DMS153 treated with DMSO at 0.1 percent for 48 hours (cell line): ENCODE measurements around the gene ATP6V1A.

Source experiments
- DNase-seq: peaks from one replicate; lab custom pipeline; 2025; ENCODE audit not compliant: unreplicated experiment; lab: John Stamatoyannopoulos, UW

Gene ATP6V1A

DNA sequence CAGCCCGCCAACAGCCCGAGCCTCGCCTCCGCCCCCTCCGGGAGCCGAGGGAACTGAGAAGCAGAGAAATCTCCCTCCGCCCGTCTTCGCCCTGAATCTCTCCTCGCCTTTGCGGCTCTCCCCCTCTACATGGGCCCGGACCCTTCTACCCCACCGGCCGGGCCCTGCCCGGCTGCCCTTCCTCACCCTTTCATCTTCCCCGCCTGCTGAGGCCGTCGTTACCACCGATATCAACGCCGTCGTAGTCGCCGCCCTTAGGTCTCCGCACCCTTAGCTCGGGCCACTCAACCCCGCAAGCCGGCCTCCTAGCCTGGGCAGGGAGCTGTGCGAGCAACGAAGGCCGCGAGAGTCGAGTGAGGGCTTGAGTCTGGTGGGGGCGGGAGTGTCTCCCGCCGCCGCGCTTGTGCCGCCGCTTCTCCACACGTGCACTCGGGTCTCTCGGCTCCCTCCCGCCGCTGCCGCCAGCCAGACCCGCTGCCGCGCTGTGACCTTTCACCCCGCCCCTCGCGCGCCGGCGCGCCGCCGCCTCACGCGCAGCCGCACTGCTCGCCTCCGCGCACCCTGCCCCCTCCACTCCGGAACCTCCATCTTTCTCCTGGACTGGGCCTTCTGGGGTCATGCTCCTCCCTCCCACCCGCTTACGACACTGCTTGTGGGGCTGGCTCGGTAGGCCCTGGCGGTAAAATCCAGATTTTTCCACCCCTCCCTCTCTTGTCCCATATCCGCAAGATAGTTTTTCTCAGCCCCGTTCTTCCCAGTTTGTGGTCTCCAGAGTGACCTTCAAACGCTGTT is 883 bp upstream of the ATP6V1A start, which contains the start of gene NAA50:
Gene NAA50, minus strand, starts transcription at position 494 of the 792 bp plus-strand sequence. Its CDS starts 300 bp downstream, at position 194.
- DNase-seq, result peak; percentile 76

DNA sequence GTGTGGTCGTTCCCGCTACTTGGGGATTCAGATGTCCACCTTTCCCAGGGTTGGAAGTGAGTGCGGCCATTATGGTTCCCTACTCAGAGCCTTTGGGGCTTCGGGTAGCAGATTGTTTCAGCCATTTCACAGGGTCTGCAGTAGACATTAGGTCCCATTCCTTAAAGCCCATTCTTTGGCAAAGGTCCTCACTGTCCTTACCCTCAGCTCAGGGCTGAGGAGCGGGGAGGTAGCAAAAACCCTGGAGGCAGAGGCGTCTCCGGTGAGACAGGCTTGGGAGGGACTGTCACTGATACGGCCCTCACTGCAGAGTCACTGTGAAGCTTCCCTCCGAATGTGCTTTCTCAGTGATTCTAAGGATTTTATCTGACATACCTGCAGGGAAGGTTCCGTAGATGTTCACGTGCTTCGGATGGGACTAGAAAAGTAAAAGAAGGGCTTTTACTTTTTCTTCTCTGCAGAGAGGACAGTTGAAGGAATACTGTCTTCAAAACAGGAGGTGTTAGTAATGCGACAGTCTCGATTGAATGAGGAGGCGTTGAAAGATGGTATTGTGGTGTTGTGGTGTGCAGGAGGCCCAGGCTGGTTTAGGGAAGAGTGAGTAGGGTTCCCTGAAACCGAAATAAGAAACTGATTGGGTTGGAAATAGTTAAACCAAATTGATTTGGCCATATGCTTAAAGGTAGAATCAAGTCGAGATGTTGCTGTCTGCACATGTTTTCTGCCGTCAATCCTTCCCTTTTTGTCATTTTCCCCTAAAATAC is 630 bp downstream of the ATP6V1A start:
- DNase-seq, result no peak

DNA sequence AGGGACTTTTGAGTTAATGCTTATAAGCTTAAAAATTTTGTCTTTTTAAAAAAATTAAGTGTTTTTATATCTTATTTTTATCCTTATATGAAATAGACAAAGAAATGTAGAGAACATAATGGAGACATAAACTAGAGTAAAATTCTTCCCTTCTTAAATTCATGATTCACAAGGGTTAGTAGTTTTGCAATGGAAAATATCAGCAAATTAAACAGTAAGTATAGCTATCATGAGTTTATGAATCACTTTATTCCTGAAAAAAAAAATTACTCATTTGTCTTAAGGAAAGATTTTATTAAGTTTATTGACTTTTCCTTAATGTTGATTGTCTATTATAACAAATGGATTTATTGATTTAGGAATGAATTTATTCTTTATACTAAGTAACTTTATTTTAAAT is 4.3 kb downstream of the ATP6V1A start:
- no peak for DNase-seq

GRCh38 chr3:113753376-113753985 is 6.6 kb downstream of the ATP6V1A start:
- DNase-seq, result no peak

DNA sequence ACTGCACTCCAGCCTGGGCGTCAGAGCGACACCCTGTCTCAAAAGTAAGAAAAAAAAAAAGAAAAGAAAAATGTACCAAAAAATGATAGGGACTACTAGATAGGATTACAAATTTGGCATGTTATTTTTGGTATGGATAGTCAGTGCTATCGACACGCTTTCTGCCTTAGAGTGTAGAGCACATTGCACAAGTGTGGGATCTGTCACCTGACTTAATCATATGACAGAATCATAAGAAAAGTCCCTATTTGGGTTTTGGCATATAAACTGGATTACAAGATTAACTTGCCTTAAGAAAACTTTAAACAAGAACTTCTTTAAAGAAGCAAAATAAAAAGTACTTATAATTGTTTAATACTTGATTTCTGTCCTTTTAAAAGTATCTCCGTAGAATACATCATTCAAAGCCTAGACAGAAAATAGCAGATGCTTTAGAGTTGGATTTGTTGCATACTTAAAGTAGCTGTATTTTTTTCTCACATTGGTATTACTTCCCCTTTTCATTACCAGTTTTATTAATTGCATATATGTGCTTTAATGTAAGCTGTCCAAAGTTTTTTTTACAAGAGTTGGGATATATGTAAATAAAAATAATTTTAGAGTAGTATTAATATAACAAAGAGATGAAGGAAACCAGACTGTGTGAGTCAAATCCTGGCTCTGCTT is 7.8 kb downstream of the ATP6V1A start:
- DNase-seq, result no peak

- no peak for DNase-seq
Measured at GRCh38 chr3:113758389-113759024, 11.7 kb downstream of the ATP6V1A start.

DNA sequence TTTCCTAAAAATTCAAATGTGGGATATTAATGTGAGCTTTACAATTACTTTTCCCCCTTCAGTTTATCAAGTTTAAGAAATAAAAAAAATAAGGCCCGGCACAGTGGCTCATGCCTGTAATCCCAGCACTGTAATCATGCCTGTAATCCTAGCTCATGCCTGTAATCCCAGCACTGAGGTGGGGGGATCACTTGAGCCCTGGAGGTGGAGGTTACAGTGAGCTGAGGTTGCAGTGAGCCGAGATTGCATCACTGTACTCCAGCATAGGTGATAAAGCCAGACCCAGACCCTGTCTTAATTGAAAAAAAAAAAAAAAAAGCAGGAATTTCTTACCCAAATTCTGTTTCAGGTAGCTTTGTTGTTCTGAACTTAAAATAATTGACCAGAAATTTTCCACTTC is 17.9 kb downstream of the ATP6V1A start:
- no peak for DNase-seq

GRCh38 chr3:113769551-113769950 is 22.7 kb downstream of the ATP6V1A start:
- DNase-seq, result no peak

GRCh38 chr3:113771993-113772392 is 25.2 kb downstream of the ATP6V1A start:
- no peak for DNase-seq

GRCh38 chr3:113773381-113773780 is 26.5 kb downstream of the ATP6V1A start:
- no peak for DNase-seq

DNA sequence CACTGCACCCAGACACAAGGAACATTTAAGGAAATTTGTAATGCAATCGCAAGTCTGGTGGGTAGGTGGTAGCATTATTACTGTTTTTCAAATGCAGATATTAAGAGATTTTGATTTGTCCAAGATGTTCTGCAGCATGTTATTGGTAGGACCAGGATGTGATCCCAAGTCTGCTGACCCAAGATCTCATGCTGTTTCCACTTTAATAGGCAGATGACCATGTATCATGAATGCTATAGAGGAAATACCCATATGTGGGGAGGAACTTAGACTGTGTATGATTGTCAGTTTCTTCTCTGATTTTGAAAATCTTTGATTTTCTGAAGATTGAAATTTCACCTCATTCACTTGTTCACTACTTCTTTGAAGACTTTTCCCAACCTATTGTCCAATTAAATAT is 28.7 kb downstream of the ATP6V1A start:
- DNase-seq, result no peak

- no peak for DNase-seq
Measured at GRCh38 chr3:113776564-113776963, 29.7 kb downstream of the ATP6V1A start.

DNA sequence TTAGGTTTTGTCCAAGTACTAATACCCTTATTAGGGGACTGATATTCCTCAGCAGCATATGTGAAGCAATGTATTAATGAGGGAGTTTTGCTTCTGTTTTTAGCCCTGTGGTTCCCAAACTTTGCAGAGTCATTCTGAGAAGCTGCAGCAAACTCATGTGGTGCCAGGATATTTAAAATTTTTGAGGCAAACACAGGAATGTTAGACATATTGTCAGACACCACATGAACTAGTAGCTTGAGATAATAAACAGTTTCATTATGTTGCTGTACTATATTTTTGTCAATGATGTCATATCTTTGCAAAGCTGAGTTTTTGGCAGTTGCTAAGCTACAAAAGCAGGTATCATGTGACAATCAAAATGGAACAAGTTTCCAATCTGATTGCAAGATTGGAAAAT is 36.6 kb downstream of the ATP6V1A start:
- no peak for DNase-seq

DNA sequence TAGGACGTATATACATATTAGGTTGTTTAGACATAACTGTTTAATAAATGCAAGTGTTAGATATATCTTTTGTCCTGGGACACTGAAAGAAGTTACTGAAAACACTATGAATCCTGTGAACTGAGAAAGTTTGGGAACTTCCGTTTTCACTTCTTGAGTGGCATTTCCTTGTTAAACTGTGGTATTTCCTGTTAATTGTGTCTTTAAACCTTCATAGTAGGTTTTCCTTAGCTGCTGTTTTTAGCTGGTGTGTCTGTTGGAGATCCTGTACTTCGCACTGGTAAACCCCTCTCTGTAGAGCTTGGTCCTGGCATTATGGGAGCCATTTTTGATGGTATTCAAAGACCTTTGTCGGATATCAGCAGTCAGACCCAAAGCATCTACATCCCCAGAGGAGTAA is 37.1 kb downstream of the ATP6V1A start:
- DNase-seq, result no peak

GRCh38 chr3:113791381-113791780 is 44.5 kb downstream of the ATP6V1A start:
- no peak for DNase-seq

DNA sequence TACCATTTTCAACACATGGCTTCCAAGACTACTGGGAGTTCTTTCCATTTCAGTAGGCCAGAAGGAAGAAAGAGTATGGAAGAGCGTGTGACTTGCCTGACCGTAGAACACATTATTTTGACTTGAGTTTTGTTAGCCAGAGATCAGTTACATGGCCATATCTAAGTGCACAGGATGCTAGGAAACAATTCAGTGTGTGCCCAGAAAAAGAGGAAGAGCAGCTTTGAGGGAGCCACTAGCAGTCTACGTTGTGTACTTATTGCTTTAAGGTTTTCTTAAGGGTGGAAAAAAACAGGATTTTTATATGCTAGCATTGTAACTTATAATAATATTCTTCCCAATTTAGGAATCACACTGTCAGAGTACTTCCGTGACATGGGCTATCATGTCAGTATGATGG is 47.7 kb downstream of the ATP6V1A start:
- no peak for DNase-seq

DNA sequence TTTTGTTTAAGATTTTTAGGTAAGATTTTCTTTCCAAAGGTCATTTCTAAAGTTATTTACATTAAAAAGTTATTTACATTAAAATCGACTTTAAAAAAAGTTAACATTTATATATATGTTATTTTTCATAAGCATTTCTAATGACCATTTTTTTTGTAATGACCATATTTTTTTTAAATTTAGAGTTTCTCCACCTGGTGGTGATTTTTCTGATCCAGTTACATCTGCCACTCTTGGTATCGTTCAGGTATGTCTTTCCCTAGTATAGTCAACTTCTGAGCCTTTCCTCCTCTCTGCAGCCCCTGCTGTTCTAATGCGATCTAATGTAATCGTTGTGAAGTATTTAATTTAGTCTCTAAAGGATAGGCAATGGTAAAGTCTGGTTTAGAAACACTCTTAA is 48.9 kb downstream of the ATP6V1A start:
- DNase-seq, result no peak

GRCh38 chr3:113802795-113803455 is 56.1 kb downstream of the ATP6V1A start:
- no peak for DNase-seq

GRCh38 chr3:113804661-113805060 is 57.8 kb downstream of the ATP6V1A start:
- no peak for DNase-seq

DNA sequence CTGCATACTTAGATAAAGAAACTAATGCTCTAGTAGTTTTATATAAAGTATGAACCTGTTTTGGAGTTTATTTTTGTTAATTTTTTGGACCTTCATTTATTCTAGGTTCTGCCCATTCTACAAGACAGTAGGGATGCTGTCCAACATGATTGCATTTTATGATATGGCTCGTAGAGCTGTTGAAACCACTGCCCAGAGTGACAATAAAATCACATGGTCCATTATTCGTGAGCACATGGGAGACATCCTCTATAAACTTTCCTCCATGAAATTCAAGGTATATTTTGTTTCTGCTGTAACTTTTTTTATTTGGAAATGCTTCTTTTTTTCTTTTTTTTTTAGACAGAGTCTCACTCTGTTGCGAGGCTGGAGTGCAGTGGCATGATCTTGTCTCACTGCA is 58.4 kb downstream of the ATP6V1A start:
- DNase-seq, result no peak
